Neural cell (in vitro differentiated cells): ENCODE results near the gene FUT8.

Experiments used
- POLR2AphosphoS5 ChIP-seq: IDR thresholded peaks from 2 replicates; pipeline ENCODE4 v1.6.1; 2012
- SMC3 ChIP-seq: fragments of 450-650 bp; conservative IDR thresholded peaks from 2 replicates; pipeline ENCODE4 v1.6.1; 2014; ENCODE audit warnings: antibody characterized with exemption, mild to moderate bottlenecking, moderate library complexity; ENCODE audit not compliant: poor library complexity
- TF ChIP-seq, protein P1 (sequence below): fragments of 450-650 bp; IDR thresholded peaks from 2 replicates; pipeline ENCODE4 v1.5.1; 2014; ENCODE audit warnings: antibody characterized with exemption, mild to moderate bottlenecking, moderate library complexity; ENCODE audit not compliant: poor library complexity, severe bottlenecking

DNA sequence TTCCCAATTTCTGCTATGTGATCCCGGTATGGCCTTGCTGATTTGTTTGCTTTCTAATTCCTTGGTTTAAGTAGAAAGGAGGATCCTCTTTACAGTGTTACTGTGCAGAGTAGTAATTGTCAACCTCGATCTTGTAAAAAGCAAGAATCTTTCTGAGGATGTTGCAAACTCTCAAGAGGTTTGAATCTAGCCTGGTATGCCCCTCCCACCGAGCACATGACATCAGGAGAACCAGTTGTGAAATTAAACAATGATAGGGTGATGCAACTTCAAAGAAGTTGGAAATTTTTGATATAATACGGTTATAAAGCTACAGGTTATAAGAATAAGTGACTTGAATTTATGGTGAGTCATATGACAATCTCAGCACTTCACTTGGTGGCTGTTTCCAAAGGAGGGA, 35.0 kb upstream of the FUT8 start:
- TF ChIP-seq POLR2AphosphoS5 (no peak), SMC3 (no peak)
- TF ChIP-seq, protein P1, sequence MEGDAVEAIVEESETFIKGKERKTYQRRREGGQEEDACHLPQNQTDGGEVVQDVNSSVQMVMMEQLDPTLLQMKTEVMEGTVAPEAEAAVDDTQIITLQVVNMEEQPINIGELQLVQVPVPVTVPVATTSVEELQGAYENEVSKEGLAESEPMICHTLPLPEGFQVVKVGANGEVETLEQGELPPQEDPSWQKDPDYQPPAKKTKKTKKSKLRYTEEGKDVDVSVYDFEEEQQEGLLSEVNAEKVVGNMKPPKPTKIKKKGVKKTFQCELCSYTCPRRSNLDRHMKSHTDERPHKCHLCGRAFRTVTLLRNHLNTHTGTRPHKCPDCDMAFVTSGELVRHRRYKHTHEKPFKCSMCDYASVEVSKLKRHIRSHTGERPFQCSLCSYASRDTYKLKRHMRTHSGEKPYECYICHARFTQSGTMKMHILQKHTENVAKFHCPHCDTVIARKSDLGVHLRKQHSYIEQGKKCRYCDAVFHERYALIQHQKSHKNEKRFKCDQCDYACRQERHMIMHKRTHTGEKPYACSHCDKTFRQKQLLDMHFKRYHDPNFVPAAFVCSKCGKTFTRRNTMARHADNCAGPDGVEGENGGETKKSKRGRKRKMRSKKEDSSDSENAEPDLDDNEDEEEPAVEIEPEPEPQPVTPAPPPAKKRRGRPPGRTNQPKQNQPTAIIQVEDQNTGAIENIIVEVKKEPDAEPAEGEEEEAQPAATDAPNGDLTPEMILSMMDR = no peak
